ENCODE data around the gene AFAP1.

Gene AFAP1

GRCh38 chr4:7708981-7709380 is 230.7 kb downstream of the AFAP1 start:
- TF ChIP-seq CTCF (IDR thresholded peaks at IDR 0.05), result no peak
- no peak overlapping the region for H3K27ac ChIP-seq
- no peak for DNase-seq (ENCODE audit: low spot score)
- H3K4me3 ChIP-seq, result no peak overlapping the region
